Caco-2 (cell line): Measurements from ENCODE around the gene CRNN. TPM values are rescaled to one million over a fixed set of nuclear protein-coding genes. Genes with fewer than 3 reads are reported as not detected.

Experiments used
- BruUV-seq: library from RNA; stranded (reverse); fragments of 400-500 nt; replicated peaks from 2 replicates; lab custom pipeline; 2021; lab: Mats Ljungman, UMichigan
- CTCF ChIA-PET: fragments of 300-600 bp; sonication (Branson Sonifier 250); formaldehyde crosslinking; loops from one replicate; lab custom pipeline; 2022; ENCODE audit warnings: antibody characterized with exemption; lab: Charles Lee
- POLR2A ChIA-PET: fragments of 300-600 bp; sonication (Branson Sonifier 250); formaldehyde crosslinking; loops from one replicate; lab custom pipeline; 2022; ENCODE audit warnings: antibody characterized with exemption; lab: Charles Lee
- DNase-seq, 2 experiments: peaks; one replicate each; pipeline versions ENCODE4 v3.0.0 to v3.0.0-alpha.2; 2020 to 2022
- H3K27me3 ChIP-seq: replicated peaks from 2 replicates; pipeline ENCODE4 v1.6.0; 2011; ENCODE audit warnings: low read length; ENCODE audit not compliant: control insufficient read depth, insufficient read depth
- H3K36me3 ChIP-seq: 2 replicates; pipeline ENCODE4 v1.5.1; 2011; ENCODE audit warnings: low read length; ENCODE audit not compliant: control insufficient read depth, insufficient read depth
- H3K4me1 ChIP-seq: fragments of 250-450 bp; sonication (Bioruptor Pico); 2 replicates; pipeline ENCODE4 v1.5.1; 2020; ENCODE audit warnings: mild to moderate bottlenecking
- H3K4me3 ChIP-seq: 2 replicates; pipeline ENCODE4 v1.5.1; 2011; ENCODE audit warnings: low read depth, mild to moderate bottlenecking, control low read depth, low read length
- H3K9me3 ChIP-seq: fragments of 250-450 bp; sonication (Bioruptor Pico); 2 replicates; pipeline ENCODE4 v1.5.1; 2020; ENCODE audit warnings: mild to moderate bottlenecking, moderate library complexity
- H3K27ac Mint-ChIP-seq: one replicate; pipeline ENCODE4 v1.8.0; 2022; ENCODE audit warnings: mixed read lengths; ENCODE audit not compliant: unreplicated experiment
- H3K27me3 Mint-ChIP-seq: one replicate; pipeline ENCODE4 v1.8.0; 2022; ENCODE audit warnings: mixed read lengths; ENCODE audit not compliant: insufficient read depth, unreplicated experiment
- H3K36me3 Mint-ChIP-seq: one replicate; pipeline ENCODE4 v1.8.0; 2022; ENCODE audit warnings: mild to moderate bottlenecking, mixed read lengths; ENCODE audit not compliant: insufficient read depth, unreplicated experiment
- H3K4me1 Mint-ChIP-seq: one replicate; pipeline ENCODE4 v1.8.0; 2022; ENCODE audit warnings: low read depth, mixed read lengths; ENCODE audit not compliant: unreplicated experiment
- H3K4me3 Mint-ChIP-seq: one replicate; pipeline ENCODE4 v1.8.0; 2022; ENCODE audit warnings: mild to moderate bottlenecking, moderate library complexity, mixed read lengths; ENCODE audit not compliant: unreplicated experiment
- H3K9me3 Mint-ChIP-seq: one replicate; pipeline ENCODE4 v1.8.0; 2022; ENCODE audit warnings: mixed read lengths; ENCODE audit not compliant: unreplicated experiment
- CTCF ChIP-seq, 2 experiments: fragments of 200-600 bp in 1 of 2; IDR thresholded peaks; 1 replicate in 1 of 2; 2 replicates in 1 of 2; pipeline versions ENCODE4 v1.5.1 to v1.8.0; 2011 to 2022; ENCODE audit warnings: antibody characterized with exemption in 1 of 2, control low read depth in 1 of 2, inconsistent platforms in 1 of 2, low read depth in 1 of 2, low read length in 1 of 2, mild to moderate bottlenecking in 1 of 2, moderate library complexity in 1 of 2; ENCODE audit not compliant: insufficient read depth in 1 of 2, severe bottlenecking in 1 of 2, unreplicated experiment in 1 of 2
- intact Hi-C: fragments of 100-400 bp; cut with micrococcal nuclease; formaldehyde crosslinking; loops from one replicate; pipeline ENCODE4 v1.10.0; 2022; ENCODE audit not compliant: unreplicated experiment
- total RNA-seq: library from RNA; stranded (reverse); gene quantifications from 2 replicates; pipeline ENCODE4 v1.2.3, GENCODE V29; 2022

CRNN gene
- total RNA-seq, 1 experiment from 2014 or later, result not detected

GRCh38 chr1:152386940-152387339 is 27.1 kb downstream of the CRNN start:
- intact Hi-C loops, result no loop called here
- no peaks in the 10 kb centered on the region for H3K36me3 Mint-ChIP-seq
- H3K27ac Mint-ChIP-seq, result no peak overlapping the region
- peaks cover 25% of the 10 kb centered on the region for H3K27me3 Mint-ChIP-seq
- H3K4me1 ChIP-seq, result no peaks in the 10 kb centered on the region
- H3K4me3 ChIP-seq, result no peak overlapping the region
- DNase-seq, result no peak
- ChIA-PET CTCF (no interaction called here), POLR2A (no interaction called here)
- no peaks in the 10 kb centered on the region for H3K36me3 ChIP-seq
- H3K27me3 ChIP-seq, result no peaks in the 10 kb centered on the region
- no peaks in the 10 kb centered on the region for H3K9me3 Mint-ChIP-seq
- H3K4me3 Mint-ChIP-seq, result no peak overlapping the region
- no peak for TF ChIP-seq CTCF (IDR thresholded peaks at IDR 0.05; ENCODE audit: insufficient read depth in 1 of 2, low read depth in 1 of 2, low read length in 1 of 2, severe bottlenecking in 1 of 2, unreplicated experiment in 1 of 2)
- BruUV-seq, result no TSS peak
- no peaks in the 10 kb centered on the region for H3K9me3 ChIP-seq
- no peaks in the 10 kb centered on the region for H3K4me1 Mint-ChIP-seq

- Histone ChIP-seq H3K4me1 (no peaks in the 10 kb centered on the region), H3K36me3 (no peaks in the 10 kb centered on the region), H3K9me3 (no peaks in the 10 kb centered on the region), H3K27me3 (no peaks in the 10 kb centered on the region), H3K4me3 (no peak overlapping the region)
- ChIA-PET POLR2A (no interaction called here), CTCF (no interaction called here)
- H3K27ac Mint-ChIP-seq, result no peak overlapping the region
- no peak for DNase-seq
- intact Hi-C loops, result no loop called here
- no peaks in the 10 kb centered on the region for H3K4me1 Mint-ChIP-seq
- H3K4me3 Mint-ChIP-seq, result no peak overlapping the region
- peaks cover 21% of the 10 kb centered on the region for H3K27me3 Mint-ChIP-seq
- no peaks in the 10 kb centered on the region for H3K9me3 Mint-ChIP-seq
- no peaks in the 10 kb centered on the region for H3K36me3 Mint-ChIP-seq
- BruUV-seq, result no TSS peak
- TF ChIP-seq CTCF (IDR thresholded peaks at IDR 0.05; ENCODE audit: insufficient read depth in 1 of 2, low read depth in 1 of 2, low read length in 1 of 2, severe bottlenecking in 1 of 2, unreplicated experiment in 1 of 2), result no peak
Observed at GRCh38 chr1:152380932-152381331, 33.1 kb downstream of the CRNN start.

- H3K9me3 ChIP-seq, result no peaks in the 10 kb centered on the region
- no peak for DNase-seq
- no peak overlapping the region for H3K27ac Mint-ChIP-seq
- no peaks in the 10 kb centered on the region for H3K36me3 ChIP-seq
- no peaks in the 10 kb centered on the region for H3K9me3 Mint-ChIP-seq
- no peaks in the 10 kb centered on the region for H3K4me1 Mint-ChIP-seq
- ChIA-PET POLR2A (no interaction called here), CTCF (interaction anchor here (0.5 kb wide), 1 partner anchor 21 kb away, joined by 3 read pairs; no protein-coding TSS in a partner anchor)
- peaks cover 24% of the 10 kb centered on the region for H3K27me3 Mint-ChIP-seq
- TF ChIP-seq CTCF (IDR thresholded peaks at IDR 0.05; ENCODE audit: insufficient read depth in 1 of 2, low read depth in 1 of 2, low read length in 1 of 2, severe bottlenecking in 1 of 2, unreplicated experiment in 1 of 2), result no peak
- H3K4me3 Mint-ChIP-seq, result no peak overlapping the region
- H3K36me3 Mint-ChIP-seq, result no peaks in the 10 kb centered on the region
- no TSS peak for BruUV-seq
- H3K4me1 ChIP-seq, result no peaks in the 10 kb centered on the region
- H3K27me3 ChIP-seq, result no peaks in the 10 kb centered on the region; the same call in 1 of the 2 replicates
- intact Hi-C loops, result no loop called here
- H3K4me3 ChIP-seq, result no peak overlapping the region
Observed at GRCh38 chr1:152374451-152374850, 39.6 kb downstream of the CRNN start.
